ENCODE results near the gene BEAN1. TPM values are rescaled to one million over a fixed set of nuclear protein-coding genes. Genes with fewer than 3 reads are reported as not detected.

BEAN1 gene
- total RNA-seq, 2 experiments from 2014 or later = not detected

DNA sequence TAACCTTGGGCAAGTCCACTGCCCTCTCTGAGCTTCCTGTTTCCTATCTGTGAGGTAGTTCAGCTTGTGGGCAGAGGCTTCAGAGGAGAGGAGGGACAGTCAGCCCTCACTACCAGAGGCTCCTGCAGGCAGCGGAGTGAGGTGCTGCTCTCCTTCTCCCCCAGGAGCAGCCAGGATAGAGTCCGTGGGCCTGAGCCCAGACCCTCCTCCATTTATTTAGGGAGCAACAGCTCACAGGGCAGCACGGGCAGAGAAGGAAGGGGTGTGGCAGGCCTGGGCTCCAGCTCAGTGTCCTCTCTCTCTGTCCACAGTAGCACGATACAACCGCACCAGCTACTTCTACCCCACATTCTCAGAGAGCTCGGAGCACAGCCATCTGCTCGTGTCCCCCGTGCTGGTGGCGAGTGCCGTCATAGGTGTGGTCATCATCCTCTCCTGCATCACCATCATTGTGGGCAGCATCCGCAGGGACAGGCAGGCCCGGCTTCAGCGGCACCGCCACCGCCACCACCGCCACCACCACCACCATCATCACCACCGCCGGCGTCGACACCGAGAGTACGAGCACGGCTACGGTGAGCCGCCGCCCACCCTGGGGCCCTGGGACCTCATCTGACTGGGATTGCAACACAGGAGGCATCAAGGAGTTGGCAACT is 42.3 kb downstream of the BEAN1 start:
- H3K4me3 Mint-ChIP-seq = no peak overlapping the region
- H3K27ac Mint-ChIP-seq = no peak overlapping the region
- H3K36me3 Mint-ChIP-seq = no peaks in the 10 kb centered on the region
- peaks cover 22% of the 10 kb centered on the region for H3K27me3 Mint-ChIP-seq
- peaks cover 9% of the 10 kb centered on the region for H3K4me1 Mint-ChIP-seq
- ATAC-seq (ENCODE audit: low read depth) (no peak), DNase-seq (no peak)
- H3K9me3 Mint-ChIP-seq = no peaks in the 10 kb centered on the region
- POLR2A ChIA-PET = no interaction called here

DNA sequence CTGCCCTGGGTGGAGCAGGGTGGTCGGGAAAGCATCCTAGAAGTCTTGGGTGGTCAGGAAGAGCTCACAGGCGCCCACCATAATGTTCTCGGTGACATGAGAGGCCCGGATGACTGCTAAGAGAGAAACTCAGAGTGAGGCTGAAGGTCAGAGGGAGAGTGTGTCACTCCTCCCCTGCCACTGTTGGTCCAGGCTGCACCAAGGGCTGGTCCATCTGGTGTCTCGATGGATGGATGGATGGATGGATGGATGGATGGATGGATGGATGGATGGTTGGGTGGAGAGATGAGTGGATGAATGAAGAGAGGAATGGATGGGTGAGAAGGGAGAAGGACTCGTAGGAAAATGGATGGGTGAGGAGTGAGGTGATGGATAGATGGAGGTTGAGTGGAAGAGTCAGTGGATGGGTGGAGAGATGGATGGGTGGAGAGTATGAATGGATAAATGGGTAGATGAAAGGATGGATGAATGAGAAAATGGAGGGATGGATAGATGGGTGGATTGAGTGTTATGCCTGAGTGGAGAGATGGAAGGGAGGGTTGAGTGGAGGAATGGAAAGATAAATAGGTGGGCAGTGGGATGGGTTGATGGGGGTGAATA is 43.0 kb downstream of the BEAN1 start:
- DNase-seq = no peak
- Mint-ChIP-seq H3K9me3 (no peaks in the 10 kb centered on the region), H3K4me1 (peaks cover 15% of the 10 kb centered on the region), H3K27ac (no peak overlapping the region), H3K27me3 (peaks cover 20% of the 10 kb centered on the region), H3K4me3 (no peak overlapping the region), H3K36me3 (no peaks in the 10 kb centered on the region)
- POLR2A ChIA-PET = no interaction called here
- no peak for ATAC-seq (ENCODE audit: low read depth)

DNA sequence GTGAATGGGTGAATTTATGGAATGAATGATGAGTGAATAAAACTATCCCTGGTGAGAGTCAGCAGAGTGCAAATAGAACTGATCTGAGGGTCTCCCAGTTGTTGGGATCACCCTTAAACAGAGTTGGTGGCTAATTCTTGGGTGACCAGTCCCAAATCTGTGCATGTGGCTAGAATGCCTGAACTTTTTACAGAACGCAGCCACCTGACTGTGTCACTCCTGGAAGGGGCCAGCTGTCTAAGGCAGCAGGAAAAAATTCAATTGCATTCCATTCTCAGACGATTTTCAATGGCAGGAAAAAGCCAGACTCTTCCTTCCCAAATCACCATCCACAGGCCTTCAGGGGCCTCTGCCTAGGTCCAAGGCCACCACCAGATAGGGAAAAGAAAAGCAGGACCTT is 43.5 kb downstream of the BEAN1 start:
- peaks cover 18% of the 10 kb centered on the region for H3K4me1 Mint-ChIP-seq
- ATAC-seq (ENCODE audit: low read depth) (no peak), DNase-seq (no peak)
- no peak overlapping the region for H3K4me3 Mint-ChIP-seq
- no peak overlapping the region for H3K27ac Mint-ChIP-seq
- H3K27me3 Mint-ChIP-seq = peaks cover 15% of the 10 kb centered on the region
- H3K36me3 Mint-ChIP-seq = no peaks in the 10 kb centered on the region
- POLR2A ChIA-PET = no interaction called here
- no peaks in the 10 kb centered on the region for H3K9me3 Mint-ChIP-seq

GRCh38 chr16:66471264-66471663 is 44.2 kb downstream of the BEAN1 start:
- Mint-ChIP-seq H3K4me1 (peaks cover 18% of the 10 kb centered on the region), H3K4me3 (no peak overlapping the region), H3K9me3 (no peaks in the 10 kb centered on the region), H3K27me3 (peaks cover 12% of the 10 kb centered on the region), H3K27ac (no peak overlapping the region), H3K36me3 (no peaks in the 10 kb centered on the region)
- no peak for ATAC-seq (ENCODE audit: low read depth)
- POLR2A ChIA-PET = no interaction called here
- no peak for DNase-seq

GRCh38 chr16:66471716-66472393 is 44.8 kb downstream of the BEAN1 start:
- ATAC-seq (ENCODE audit: low read depth) (no peak), DNase-seq (no peak)
- Mint-ChIP-seq H3K9me3 (no peaks in the 10 kb centered on the region), H3K4me1 (peaks cover 18% of the 10 kb centered on the region), H3K36me3 (no peaks in the 10 kb centered on the region), H3K4me3 (no peak overlapping the region), H3K27me3 (peaks cover 8% of the 10 kb centered on the region), H3K27ac (peak overlapping the region; percentile 48)
- POLR2A ChIA-PET = no interaction called here

- no peak overlapping the region for H3K4me3 Mint-ChIP-seq
- peaks cover 18% of the 10 kb centered on the region for H3K4me1 Mint-ChIP-seq
- no peaks in the 10 kb centered on the region for H3K36me3 Mint-ChIP-seq
- peaks cover 6% of the 10 kb centered on the region for H3K27me3 Mint-ChIP-seq
- no peaks in the 10 kb centered on the region for H3K9me3 Mint-ChIP-seq
- no peak overlapping the region for H3K27ac Mint-ChIP-seq
- DNase-seq = no peak
- no peak for ATAC-seq (ENCODE audit: low read depth)
- POLR2A ChIA-PET = interaction anchor here (1.2 kb wide), 1 partner anchor 66 kb away, joined by 3 read pairs; no protein-coding TSS in a partner anchor
Observed at GRCh38 chr16:66473051-66473571, 46.0 kb downstream of the BEAN1 start.

DNA sequence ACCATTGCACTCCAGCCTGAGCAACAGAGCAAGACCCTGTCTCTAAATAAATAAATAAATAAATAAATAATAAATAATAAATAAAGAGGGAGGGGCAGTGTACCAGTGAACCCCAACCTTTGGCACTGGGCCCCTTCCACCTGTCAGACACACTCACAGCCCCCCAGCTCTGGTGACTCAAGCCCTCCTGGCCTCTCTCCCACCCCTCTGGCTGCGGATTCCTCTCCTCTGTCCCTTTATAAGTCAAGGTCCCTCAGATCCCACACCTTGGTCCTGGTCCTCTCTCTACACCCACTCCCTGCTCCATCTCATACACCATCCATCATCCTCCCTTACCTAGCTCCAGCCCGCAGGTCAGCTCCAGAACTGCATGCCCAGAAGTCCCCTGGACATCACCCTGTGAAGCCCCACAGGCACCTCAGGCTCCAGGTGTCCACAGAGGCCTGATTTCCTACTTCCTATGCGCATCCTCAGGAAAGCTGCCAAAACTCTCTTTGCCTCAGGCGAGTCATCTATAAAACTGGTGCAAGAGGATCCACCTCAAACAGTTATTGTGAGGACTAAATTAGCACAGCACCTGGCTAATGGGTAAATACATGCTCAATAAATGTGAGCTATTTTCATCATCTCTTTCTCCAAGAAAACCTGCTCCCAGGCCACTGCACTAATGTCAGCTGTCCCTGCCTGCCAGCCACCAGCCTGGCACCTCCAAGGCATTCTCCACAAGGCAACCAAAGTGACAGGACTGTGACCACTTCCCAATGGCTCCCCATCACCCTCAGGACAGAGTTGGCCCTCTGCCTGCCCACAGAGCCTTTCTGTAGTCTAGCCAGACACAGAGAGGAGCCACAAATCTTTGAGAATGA is 46.8 kb downstream of the BEAN1 start:
- H3K4me3 Mint-ChIP-seq = peak overlapping the region; percentile 27
- POLR2A ChIA-PET = interaction anchor here (0.6 to 1.2 kb wide), 3 partner anchors 18 to 79 kb away, joined by 3 read pairs; partner anchors contain the start of gene CKLF

GRCh38 chr16:66474750-66475199 is 47.7 kb downstream of the BEAN1 start:
- no peaks in the 10 kb centered on the region for H3K36me3 Mint-ChIP-seq
- H3K9me3 Mint-ChIP-seq = no peaks in the 10 kb centered on the region
- POLR2A ChIA-PET = interaction anchor here (1.2 kb wide), 1 partner anchor 78 kb away, joined by 3 read pairs; the partner anchor contains the start of gene CKLF
- peak overlapping the region; percentile 77 for H3K27ac Mint-ChIP-seq
- no peak for DNase-seq
- H3K4me3 Mint-ChIP-seq = peak overlapping the region; percentile 65
- peaks cover 3% of the 10 kb centered on the region for H3K27me3 Mint-ChIP-seq
- ATAC-seq (ENCODE audit: low read depth) = peak; percentile 94
- peaks cover 22% of the 10 kb centered on the region for H3K4me1 Mint-ChIP-seq

More for the DNA sequence above, 46.8 kb downstream of the BEAN1 start:
- ATAC-seq (ENCODE audit: low read depth) (no peak), DNase-seq (no peak)
- H3K4me1 Mint-ChIP-seq = peaks cover 22% of the 10 kb centered on the region
- no peaks in the 10 kb centered on the region for H3K36me3 Mint-ChIP-seq
- peaks cover 3% of the 10 kb centered on the region for H3K27me3 Mint-ChIP-seq
- no peak overlapping the region for H3K27ac Mint-ChIP-seq
- H3K9me3 Mint-ChIP-seq = no peaks in the 10 kb centered on the region

DNA sequence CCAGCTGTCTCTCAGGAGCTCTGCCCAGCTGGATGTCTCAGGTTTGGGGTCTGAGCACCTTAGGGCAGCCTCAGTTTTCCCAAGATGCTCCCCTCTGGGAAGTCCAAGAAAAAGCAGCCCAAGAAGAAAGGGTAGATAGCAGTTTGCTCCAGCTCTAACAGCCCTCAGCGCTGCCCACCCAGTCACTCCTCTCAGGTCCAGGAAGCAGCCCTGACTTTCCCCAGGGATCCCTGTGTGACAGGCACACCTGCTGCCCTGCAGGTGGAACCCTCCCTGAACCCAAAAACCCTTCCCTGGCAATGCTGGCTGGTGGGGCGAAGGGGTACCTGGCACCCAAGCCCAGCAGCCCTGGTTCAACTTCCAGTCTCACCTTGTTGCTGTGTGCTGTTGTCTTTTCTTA is 48.1 kb downstream of the BEAN1 start:
- Mint-ChIP-seq H3K27me3 (peaks cover 3% of the 10 kb centered on the region), H3K9me3 (no peaks in the 10 kb centered on the region), H3K4me3 (peak overlapping the region; percentile 65), H3K27ac (peak overlapping the region; percentile 77), H3K4me1 (peaks cover 22% of the 10 kb centered on the region), H3K36me3 (no peaks in the 10 kb centered on the region)
- no peak for DNase-seq
- POLR2A ChIA-PET = interaction anchor here (0.9 to 1.5 kb wide), 3 partner anchors 67 to 114 kb away, joined by 3 to 7 read pairs (median 3); partner anchors contain the start of gene CKLF
- ATAC-seq (ENCODE audit: low read depth) = no peak

- H3K9me3 Mint-ChIP-seq = no peaks in the 10 kb centered on the region
- no peak overlapping the region for H3K27ac Mint-ChIP-seq
- peaks cover 22% of the 10 kb centered on the region for H3K4me1 Mint-ChIP-seq
- DNase-seq = no peak
- no peak for ATAC-seq (ENCODE audit: low read depth)
- no peaks in the 10 kb centered on the region for H3K36me3 Mint-ChIP-seq
- POLR2A ChIA-PET = interaction anchor here (0.9 to 1.8 kb wide), 4 partner anchors 9 to 127 kb away, joined by 3 to 9 read pairs (median 5); no protein-coding TSS in a partner anchor
- no peak overlapping the region for H3K4me3 Mint-ChIP-seq
- H3K27me3 Mint-ChIP-seq = peaks cover 3% of the 10 kb centered on the region
Observed at GRCh38 chr16:66476328-66477027, 49.4 kb downstream of the BEAN1 start.

- Mint-ChIP-seq H3K27ac (no peak overlapping the region), H3K27me3 (peaks cover 3% of the 10 kb centered on the region), H3K36me3 (no peaks in the 10 kb centered on the region), H3K4me3 (no peak overlapping the region), H3K4me1 (peaks cover 22% of the 10 kb centered on the region), H3K9me3 (no peaks in the 10 kb centered on the region)
- POLR2A ChIA-PET = interaction anchor here (1.2 to 1.8 kb wide), 2 partner anchors 9 to 127 kb away, joined by 3 to 9 read pairs; no protein-coding TSS in a partner anchor
- ATAC-seq (ENCODE audit: low read depth) = no peak
- DNase-seq = no peak
Observed at GRCh38 chr16:66477028-66477515, 50.0 kb downstream of the BEAN1 start.

Data from activated naive CD8-positive, alpha-beta T cell treated with anti-CD3 and anti-CD28 coated beads, Interleukin-2, amount 10 ng/mL, durations not matched to agents 7 days and 5 days (primary cell).